GM12865 (cell line): ENCODE results near the gene FLNC.

Experiments
- DNase-seq: peaks from one replicate; pipeline ENCODE4 v3.0.0; 2010; ENCODE audit warnings: low read depth
- H3K4me3 ChIP-seq: 2 replicates; pipeline ENCODE4 v1.5.1; 2011; ENCODE audit warnings: mild to moderate bottlenecking, low read depth, low read length, control low read depth
- CTCF ChIP-seq: IDR thresholded peaks from 2 replicates; pipeline ENCODE4 v1.5.1; 2011; ENCODE audit warnings: low read length, control low read depth, low read depth, inconsistent platforms; ENCODE audit not compliant: insufficient read depth; ENCODE audit errors: missing control alignments

FLNC gene

GRCh38 chr7:128868624-128869137 is 38.5 kb downstream of the FLNC start:
- TF ChIP-seq CTCF, result no peak
- no peak overlapping the region; the same call in 1 of the 2 replicates for H3K4me3 ChIP-seq
- no peak for DNase-seq

GRCh38 chr7:128869138-128869943 is 39.1 kb downstream of the FLNC start:
- peak; percentile 70 for DNase-seq
- TF ChIP-seq CTCF, result no peak
- peak overlapping the region; percentile 42 for H3K4me3 ChIP-seq

GRCh38 chr7:128869944-128870285 is 39.7 kb downstream of the FLNC start:
- no peak for DNase-seq
- peak overlapping the region; percentile 33; the same call in 1 of the 2 replicates for H3K4me3 ChIP-seq
- peak; percentile 2 for TF ChIP-seq CTCF

GRCh38 chr7:128871050-128871449 is 40.8 kb downstream of the FLNC start:
- no peak for TF ChIP-seq CTCF
- DNase-seq, result no peak

GRCh38 chr7:128872394-128872824 is 42.2 kb downstream of the FLNC start:
- no peak overlapping the region for H3K4me3 ChIP-seq
- TF ChIP-seq CTCF, result peak; percentile 5
- no peak for DNase-seq

More at GRCh38 chr7:128871050-128871449, 40.8 kb downstream of the FLNC start:
- no peak overlapping the region for H3K4me3 ChIP-seq

- H3K4me3 ChIP-seq, result no peak overlapping the region
- TF ChIP-seq CTCF, result no peak
- DNase-seq, result no peak
These were observed 43.0 kb downstream of the FLNC start for GRCh38 chr7:128873234-128873633.
